ENCODE data around the gene FAM180A. TPM values are rescaled to one million over a fixed set of nuclear protein-coding genes. Genes with fewer than 3 reads are reported as not detected.

The FAM180A gene
- polyA plus RNA-seq, 1 of the 3 experiments (the other 2 are of a cell fraction): 0.08 TPM

GRCh38 chr7:135774284-135774683 lies 25.7 kb upstream of the FAM180A start:
- Histone ChIP-seq H4K20me1 (ENCODE audit: insufficient read depth) (no peaks in the 10 kb centered on the region), H3K27me3 (ENCODE audit: insufficient read depth) (no peaks in the 10 kb centered on the region), H3K27ac (ENCODE audit: low read depth in 2 of 2, low read length in 1 of 2) (no peak overlapping the region; a peak in 1 of 4 replicates), H3F3A (replicated peaks; ENCODE audit: insufficient read depth) (no peaks in the 10 kb centered on the region), H3K9ac (no peak overlapping the region), H3K9me2 (no peaks in the 10 kb centered on the region), H2AFZ (ENCODE audit: low read depth) (no peak overlapping the region), H3K9me3 (peaks cover 10% of the 10 kb centered on the region), H3K79me2 (ENCODE audit: insufficient read depth) (no peaks in the 10 kb centered on the region), H3K4me2 (no peak overlapping the region), H3K4me1 (ENCODE audit: control insufficient read depth in 1 of 2, insufficient read depth in 2 of 2, low read depth in 1 of 2, low read length in 1 of 2) (peaks cover 0 to 12% of the 10 kb centered on the region in 2 experiments; a peak in 1 of 4 replicates), H3K4me3 (ENCODE audit: low read depth in 2 of 2, low read length in 1 of 2) (no peak overlapping the region), H3K36me3 (replicated peaks in 1 of 2; ENCODE audit: control insufficient read depth in 1 of 2, insufficient read depth in 2 of 2, low read length in 1 of 2) (no peaks in the 10 kb centered on the region)
- no peak for TF ChIP-seq MXI1 (IDR thresholded peaks at IDR 0.05; ENCODE audit: low read depth, low read length)
- no peak for TF ChIP-seq RFX5 (IDR thresholded peaks at IDR 0.05; ENCODE audit: low read length)
- TF ChIP-seq CTCF (IDR thresholded peaks at IDR 0.05): no peak
- TF ChIP-seq TAF1 (IDR thresholded peaks at IDR 0.05; ENCODE audit: borderline replicate concordance, low read depth, low read length): no peak
- no peak for TF ChIP-seq FOXM1 (IDR thresholded peaks at IDR 0.05; ENCODE audit: low read depth)
- no peak for TF ChIP-seq JUND (IDR thresholded peaks at IDR 0.05)
- TF ChIP-seq MAX (IDR thresholded peaks at IDR 0.05; ENCODE audit: low read depth): no peak
- no peak for TF ChIP-seq GABPA (IDR thresholded peaks at IDR 0.05; ENCODE audit: low read depth)
- no peak for TF ChIP-seq ELF1 (IDR thresholded peaks at IDR 0.05)
- CTCF ChIA-PET: interaction anchor here (0.7 to 1.1 kb wide), 3 partner anchors 27 to 101 kb away, joined by 3 to 4 read pairs (median 4); no protein-coding TSS in a partner anchor
- no peak for DNase-seq
- WGBS (ENCODE audit: low lambda C conversion rate): 72% methylated on average over 4 of the region's 4 CpGs
- POLR2A ChIA-PET: no interaction called here

- DNase-seq: no peak
- Histone ChIP-seq H3K36me3 (replicated peaks in 1 of 2; ENCODE audit: control insufficient read depth in 1 of 2, insufficient read depth in 2 of 2, low read length in 1 of 2) (no peaks in the 10 kb centered on the region), H3K4me2 (no peak overlapping the region), H3K27ac (ENCODE audit: low read depth in 2 of 2, low read length in 1 of 2) (no peak overlapping the region; a peak in 1 of 4 replicates), H3K9me2 (no peaks in the 10 kb centered on the region), H3K4me1 (ENCODE audit: control insufficient read depth in 1 of 2, insufficient read depth in 2 of 2, low read depth in 1 of 2, low read length in 1 of 2) (peaks cover 0 to 16% of the 10 kb centered on the region in 2 experiments; a peak in 1 of 4 replicates), H3K4me3 (ENCODE audit: low read depth in 2 of 2, low read length in 1 of 2) (no peak overlapping the region), H3F3A (replicated peaks; ENCODE audit: insufficient read depth) (no peaks in the 10 kb centered on the region), H3K79me2 (ENCODE audit: insufficient read depth) (no peaks in the 10 kb centered on the region), H3K9me3 (peaks cover 10% of the 10 kb centered on the region), H3K27me3 (ENCODE audit: insufficient read depth) (no peaks in the 10 kb centered on the region), H3K9ac (no peak overlapping the region), H2AFZ (ENCODE audit: low read depth) (no peak overlapping the region; the same call in 1 of the 2 replicates), H4K20me1 (ENCODE audit: insufficient read depth) (no peaks in the 10 kb centered on the region)
- CTCF ChIA-PET: interaction anchor here (0.6 to 1.6 kb wide), 5 partner anchors 11 to 128 kb away, joined by 3 read pairs; no protein-coding TSS in a partner anchor
- POLR2A ChIA-PET: no interaction called here
- WGBS (ENCODE audit: low lambda C conversion rate): 67% methylated on average over 5 of the region's 5 CpGs
- TF ChIP-seq IRF3 (IDR thresholded peaks at IDR 0.05; ENCODE audit: low read depth, low read length) (no peak), JUND (IDR thresholded peaks at IDR 0.05) (no peak), ELF1 (IDR thresholded peaks at IDR 0.05) (no peak), PBX3 (IDR thresholded peaks at IDR 0.05) (no peak), ZBTB33 (IDR thresholded peaks at IDR 0.05; ENCODE audit: borderline replicate concordance, low read depth) (no peak), TEAD4 (IDR thresholded peaks at IDR 0.05; ENCODE audit: borderline replicate concordance, insufficient read depth) (no peak), GATA2 (CRISPR knock-in tag; IDR thresholded peaks at IDR 0.05) (no peak), GABPA (IDR thresholded peaks at IDR 0.05; ENCODE audit: low read depth) (no peak), FOXJ3 (CRISPR knock-in tag; IDR thresholded peaks at IDR 0.05) (no peak), CHD2 (IDR thresholded peaks at IDR 0.05; ENCODE audit: low read length, partially characterized antibody) (no peak), USF1 (IDR thresholded peaks at IDR 0.05; ENCODE audit: borderline replicate concordance, low read depth) (no peak), NFIC (IDR thresholded peaks at IDR 0.05; ENCODE audit: borderline replicate concordance) (no peak)
Measured at GRCh38 chr7:135773464-135773863, 24.9 kb upstream of the FAM180A start.
